ENCODE results near the gene MRPL14.

MRPL14 gene

DNA sequence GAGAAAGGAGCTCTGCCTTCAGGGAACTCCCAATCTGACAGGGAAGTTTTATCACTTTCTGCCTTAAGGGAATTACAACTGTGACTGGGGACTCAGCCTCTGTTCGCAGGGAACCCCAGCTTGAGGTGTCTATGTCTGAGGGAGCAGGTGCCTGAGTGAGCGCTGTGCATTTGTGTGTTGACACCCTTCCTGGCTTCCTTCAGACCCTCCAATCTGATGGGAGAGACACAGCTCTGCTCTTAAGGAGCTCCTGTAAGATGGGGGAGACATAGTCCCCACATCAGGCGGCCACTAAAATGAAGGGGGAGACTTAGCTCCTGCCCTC, 62.3 kb downstream of the MRPL14 start:
- no peak overlapping the region for H3K27ac ChIP-seq
- TF ChIP-seq, protein P1, sequence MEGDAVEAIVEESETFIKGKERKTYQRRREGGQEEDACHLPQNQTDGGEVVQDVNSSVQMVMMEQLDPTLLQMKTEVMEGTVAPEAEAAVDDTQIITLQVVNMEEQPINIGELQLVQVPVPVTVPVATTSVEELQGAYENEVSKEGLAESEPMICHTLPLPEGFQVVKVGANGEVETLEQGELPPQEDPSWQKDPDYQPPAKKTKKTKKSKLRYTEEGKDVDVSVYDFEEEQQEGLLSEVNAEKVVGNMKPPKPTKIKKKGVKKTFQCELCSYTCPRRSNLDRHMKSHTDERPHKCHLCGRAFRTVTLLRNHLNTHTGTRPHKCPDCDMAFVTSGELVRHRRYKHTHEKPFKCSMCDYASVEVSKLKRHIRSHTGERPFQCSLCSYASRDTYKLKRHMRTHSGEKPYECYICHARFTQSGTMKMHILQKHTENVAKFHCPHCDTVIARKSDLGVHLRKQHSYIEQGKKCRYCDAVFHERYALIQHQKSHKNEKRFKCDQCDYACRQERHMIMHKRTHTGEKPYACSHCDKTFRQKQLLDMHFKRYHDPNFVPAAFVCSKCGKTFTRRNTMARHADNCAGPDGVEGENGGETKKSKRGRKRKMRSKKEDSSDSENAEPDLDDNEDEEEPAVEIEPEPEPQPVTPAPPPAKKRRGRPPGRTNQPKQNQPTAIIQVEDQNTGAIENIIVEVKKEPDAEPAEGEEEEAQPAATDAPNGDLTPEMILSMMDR (IDR thresholded peaks at IDR 0.05) = no peak
- TF ChIP-seq ZFX (IDR thresholded peaks at IDR 0.05; ENCODE audit: borderline replicate concordance) = no peak

DNA sequence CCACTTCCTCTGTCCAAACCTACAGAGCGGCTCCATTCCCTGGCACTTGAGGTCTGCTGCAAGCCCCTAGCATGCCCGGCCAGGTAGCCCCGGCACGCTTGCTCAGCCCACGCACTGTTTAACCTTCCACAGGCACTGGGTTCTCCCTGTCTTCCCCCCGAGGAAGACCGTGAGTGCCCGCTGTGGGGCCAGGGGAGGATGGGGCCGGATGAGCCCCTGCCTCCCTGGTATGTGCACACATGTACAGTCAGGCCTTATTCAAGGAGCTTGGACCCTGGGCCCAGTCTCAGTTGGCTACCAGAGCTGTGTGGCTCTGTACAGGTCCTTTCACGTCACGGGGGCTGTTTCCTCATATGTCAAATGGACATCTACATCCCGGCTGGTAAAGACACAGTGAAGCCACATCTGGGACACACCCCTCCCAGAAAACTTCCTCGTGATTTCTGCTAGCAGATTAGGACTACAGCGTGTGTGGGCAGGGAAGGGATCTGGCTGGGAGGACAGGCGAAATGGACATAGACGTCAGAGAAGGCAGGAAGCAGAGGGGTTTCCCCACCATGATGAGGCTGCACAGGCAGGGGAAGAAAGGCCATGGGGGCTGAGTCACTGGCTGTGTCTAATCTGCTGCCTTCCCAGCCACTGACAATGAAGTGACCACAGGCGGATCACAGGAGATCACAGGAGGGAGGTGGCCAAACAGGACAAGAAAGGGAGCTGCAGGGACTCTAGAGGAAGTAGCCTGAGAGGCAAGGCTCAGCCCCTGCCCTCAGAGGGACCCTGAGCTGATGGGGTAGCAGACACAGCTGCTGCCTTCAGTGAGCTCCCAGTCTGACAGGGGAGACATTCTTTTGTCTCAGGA, 62.9 kb downstream of the MRPL14 start:
- no peak overlapping the region for H3K27ac ChIP-seq
- no peak for TF ChIP-seq ZFX (IDR thresholded peaks at IDR 0.05; ENCODE audit: borderline replicate concordance)
- TF ChIP-seq, protein P1 (IDR thresholded peaks at IDR 0.05) = no peak

DNA sequence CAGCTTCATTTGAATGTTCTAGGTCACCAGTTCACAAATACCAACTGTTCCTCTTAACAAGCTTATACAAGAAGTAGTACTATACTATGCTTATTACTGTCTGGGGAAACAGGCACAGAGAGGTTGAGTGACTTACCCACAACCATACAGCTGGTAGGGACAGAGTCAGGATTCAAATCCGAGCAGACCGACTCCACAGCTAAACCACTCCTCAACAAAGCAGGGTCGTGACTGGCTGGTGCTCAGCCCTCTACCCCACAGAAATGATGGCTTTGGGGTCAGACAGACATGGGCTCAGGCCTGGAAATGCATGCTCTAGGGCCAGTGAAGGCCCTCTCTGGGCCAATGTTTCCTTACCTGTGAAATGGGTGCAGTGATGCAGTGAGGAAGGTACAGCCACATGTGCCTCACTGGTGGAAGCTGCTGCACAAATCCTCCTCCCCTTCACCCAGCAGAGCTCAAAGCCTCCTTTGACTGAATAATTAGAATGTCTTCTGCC, 63.6 kb downstream of the MRPL14 start:
- TF ChIP-seq, protein P1 (IDR thresholded peaks at IDR 0.05) = no peak
- no peak for TF ChIP-seq ZFX (IDR thresholded peaks at IDR 0.05; ENCODE audit: borderline replicate concordance)
- H3K27ac ChIP-seq = no peak overlapping the region
